Glutamatergic neuron (in vitro differentiated cells): ENCODE data around the gene L1TD1. TPM values are rescaled to one million over a fixed set of nuclear protein-coding genes. Genes with fewer than 3 reads are reported as not detected.
"Not testable (repeated sequence)": the region's sequence is repeated elsewhere in the genome, so short reads cannot be mapped to it uniquely, and the experiment has no call there.

Experiments used
- DNase-seq: peaks from one replicate; pipeline ENCODE4 v3.0.0; 2022
- H3K27ac Mint-ChIP-seq: one replicate; pipeline ENCODE4 v1.8.0; 2020; ENCODE audit warnings: mild to moderate bottlenecking, mixed read lengths, inconsistent platforms; ENCODE audit not compliant: unreplicated experiment
- H3K27me3 Mint-ChIP-seq: one replicate; pipeline ENCODE4 v1.8.0; 2020; ENCODE audit warnings: mild to moderate bottlenecking, moderate library complexity, mixed read lengths, inconsistent platforms; ENCODE audit not compliant: unreplicated experiment
- H3K36me3 Mint-ChIP-seq: one replicate; pipeline ENCODE4 v1.8.0; 2020; ENCODE audit warnings: mild to moderate bottlenecking, mixed read lengths, inconsistent platforms; ENCODE audit not compliant: unreplicated experiment
- H3K4me1 Mint-ChIP-seq: one replicate; pipeline ENCODE4 v1.8.0; 2020; ENCODE audit warnings: mild to moderate bottlenecking, low read depth, mixed read lengths, inconsistent platforms; ENCODE audit not compliant: unreplicated experiment
- H3K4me3 Mint-ChIP-seq: one replicate; pipeline ENCODE4 v1.8.0; 2020; ENCODE audit warnings: mild to moderate bottlenecking, mixed read lengths, inconsistent platforms; ENCODE audit not compliant: unreplicated experiment
- H3K9me3 Mint-ChIP-seq: one replicate; pipeline ENCODE4 v1.8.0; 2020; ENCODE audit warnings: mild to moderate bottlenecking, moderate library complexity, mixed read lengths, inconsistent platforms; ENCODE audit not compliant: unreplicated experiment
- total RNA-seq: library from RNA; stranded (reverse); fragmentation: NEBNext Ultra II Directional; extraction: Animal tissue kit (Norgen Biotek cat#: 25700); gene quantifications from one replicate; pipeline ENCODE4 v1.2.1, GENCODE V29; 2021; ENCODE audit not compliant: unreplicated experiment
- TF ChIP-seq, protein P1 (sequence below): fragments of 200-600 bp; sonication (generic); IDR thresholded peaks from one replicate; pipeline ENCODE4 v1.5.0; 2021; ENCODE audit not compliant: partially characterized antibody, unreplicated experiment

L1TD1 gene
- total RNA-seq, 1 donor from 2014 or later, result 1.8 TPM

DNA sequence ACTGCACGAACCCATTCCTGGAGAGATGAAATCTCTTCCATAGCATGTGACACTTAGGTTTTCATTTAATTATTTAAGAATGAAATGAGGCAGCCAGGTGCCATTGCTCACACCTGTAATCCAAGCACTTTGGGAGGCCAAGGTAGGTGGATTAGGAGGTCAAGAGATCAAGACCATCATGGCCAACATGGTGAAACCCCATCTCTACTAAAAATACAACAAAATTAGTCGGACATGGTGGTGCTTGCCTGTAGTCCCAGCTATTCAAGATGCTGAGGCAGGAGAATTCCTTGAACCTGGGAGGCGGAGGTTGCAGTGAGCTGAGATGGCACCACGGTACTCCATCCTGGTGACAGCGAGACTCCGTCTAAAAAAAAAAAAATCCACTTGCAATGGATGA is 17.8 kb downstream of the L1TD1 start:
- no peak overlapping the region for H3K27ac Mint-ChIP-seq
- no peaks in the 10 kb centered on the region for H3K27me3 Mint-ChIP-seq
- peaks cover 3% of the 10 kb centered on the region for H3K9me3 Mint-ChIP-seq
- H3K4me1 Mint-ChIP-seq, result no peaks in the 10 kb centered on the region
- peaks cover 23% of the 10 kb centered on the region for H3K36me3 Mint-ChIP-seq
- H3K4me3 Mint-ChIP-seq, result no peak overlapping the region
- DNase-seq, result no peak
- TF ChIP-seq, protein P1, sequence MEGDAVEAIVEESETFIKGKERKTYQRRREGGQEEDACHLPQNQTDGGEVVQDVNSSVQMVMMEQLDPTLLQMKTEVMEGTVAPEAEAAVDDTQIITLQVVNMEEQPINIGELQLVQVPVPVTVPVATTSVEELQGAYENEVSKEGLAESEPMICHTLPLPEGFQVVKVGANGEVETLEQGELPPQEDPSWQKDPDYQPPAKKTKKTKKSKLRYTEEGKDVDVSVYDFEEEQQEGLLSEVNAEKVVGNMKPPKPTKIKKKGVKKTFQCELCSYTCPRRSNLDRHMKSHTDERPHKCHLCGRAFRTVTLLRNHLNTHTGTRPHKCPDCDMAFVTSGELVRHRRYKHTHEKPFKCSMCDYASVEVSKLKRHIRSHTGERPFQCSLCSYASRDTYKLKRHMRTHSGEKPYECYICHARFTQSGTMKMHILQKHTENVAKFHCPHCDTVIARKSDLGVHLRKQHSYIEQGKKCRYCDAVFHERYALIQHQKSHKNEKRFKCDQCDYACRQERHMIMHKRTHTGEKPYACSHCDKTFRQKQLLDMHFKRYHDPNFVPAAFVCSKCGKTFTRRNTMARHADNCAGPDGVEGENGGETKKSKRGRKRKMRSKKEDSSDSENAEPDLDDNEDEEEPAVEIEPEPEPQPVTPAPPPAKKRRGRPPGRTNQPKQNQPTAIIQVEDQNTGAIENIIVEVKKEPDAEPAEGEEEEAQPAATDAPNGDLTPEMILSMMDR, result no peak

DNA sequence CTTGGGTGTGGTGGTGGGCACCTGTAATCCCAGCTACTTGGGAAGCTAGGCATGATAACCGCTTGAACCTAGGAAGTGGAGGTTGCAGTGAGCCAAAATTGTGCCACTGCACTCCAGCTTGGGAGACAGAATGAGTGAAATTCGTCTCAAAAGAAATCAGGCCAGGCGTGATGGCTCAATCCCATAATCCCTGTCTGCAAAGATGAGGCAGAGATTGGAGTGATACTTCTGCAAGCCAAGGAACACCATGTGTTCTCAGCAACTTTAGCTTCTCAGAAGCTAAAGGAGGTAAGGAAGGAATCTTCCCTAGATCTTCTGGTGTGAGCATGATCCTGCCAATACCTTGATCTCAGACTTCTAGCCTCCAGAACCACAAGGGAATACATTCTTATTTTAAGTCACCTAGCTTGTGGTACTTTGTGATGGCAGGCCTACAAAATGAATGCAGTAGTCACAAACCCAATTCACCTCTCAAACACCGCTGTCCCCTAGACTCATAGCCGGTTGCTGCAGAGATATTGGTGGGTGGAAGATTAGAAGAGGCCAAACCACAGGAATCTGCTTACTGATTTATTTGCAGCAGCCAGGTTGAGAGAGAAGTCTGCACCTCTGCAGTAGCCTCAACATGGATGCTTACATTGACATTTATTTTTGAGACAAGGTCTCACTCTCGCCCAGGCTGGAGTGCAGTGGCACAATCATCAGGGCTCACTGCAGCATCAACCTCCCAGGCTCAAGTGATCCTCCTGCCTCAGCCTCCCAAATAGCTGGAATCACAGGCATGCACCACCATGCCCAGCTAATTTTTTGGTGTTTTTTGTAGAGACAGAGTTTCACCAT is 18.6 kb downstream of the L1TD1 start:
- H3K9me3 Mint-ChIP-seq, result peaks cover 3% of the 10 kb centered on the region
- peaks cover 21% of the 10 kb centered on the region for H3K36me3 Mint-ChIP-seq
- DNase-seq, result no peak
- no peaks in the 10 kb centered on the region for H3K4me1 Mint-ChIP-seq
- no peak overlapping the region for H3K4me3 Mint-ChIP-seq
- no peaks in the 10 kb centered on the region for H3K27me3 Mint-ChIP-seq
- H3K27ac Mint-ChIP-seq, result no peak overlapping the region
- TF ChIP-seq, protein P1, result no peak

DNA sequence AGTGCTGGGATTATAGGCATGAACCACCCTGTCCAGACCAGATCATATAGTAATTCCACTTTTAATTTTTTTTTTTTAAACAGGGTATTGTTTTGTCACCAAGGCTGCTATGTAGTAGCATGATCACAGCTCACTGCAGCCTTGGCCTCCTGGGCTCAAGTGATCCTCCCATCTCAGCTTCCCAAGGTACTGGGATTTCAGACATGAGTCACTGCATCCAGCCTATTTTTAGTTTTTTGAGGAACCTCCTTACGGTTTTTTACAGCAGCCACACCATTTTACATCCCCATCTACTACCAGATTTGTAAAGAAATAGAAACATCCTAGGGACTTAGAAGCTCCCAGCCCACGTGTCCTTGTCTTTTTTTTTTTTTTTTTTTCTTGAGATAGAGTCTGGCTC is 24.0 kb downstream of the L1TD1 start:
- Mint-ChIP-seq H3K36me3 (no peaks in the 10 kb centered on the region), H3K27ac (no peak overlapping the region), H3K4me1 (no peaks in the 10 kb centered on the region), H3K9me3 (no peaks in the 10 kb centered on the region), H3K4me3 (no peak overlapping the region), H3K27me3 (no peaks in the 10 kb centered on the region)
- DNase-seq, result no peak
- TF ChIP-seq, protein P1, result no peak

DNA sequence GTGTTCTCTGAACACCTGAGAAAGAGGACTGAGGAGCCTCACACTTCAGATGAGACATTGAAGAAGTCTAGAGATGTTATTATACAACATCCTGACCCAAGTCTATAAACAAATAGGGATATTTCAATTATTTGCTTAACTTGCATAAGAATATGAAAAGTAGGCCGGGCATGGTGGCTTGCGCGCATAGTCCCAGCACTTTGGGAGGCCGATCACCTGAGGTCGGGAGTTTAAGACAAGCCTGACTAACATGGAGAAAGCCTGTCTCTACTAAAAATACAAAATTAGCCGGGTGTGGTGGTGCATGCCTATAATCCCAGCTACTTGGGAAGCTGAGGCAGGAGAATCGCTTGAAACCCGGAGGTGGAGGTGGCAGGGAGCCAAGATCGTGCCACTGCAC is 25.8 kb downstream of the L1TD1 start:
- H3K4me1 Mint-ChIP-seq, DNase-seq, H3K9me3 Mint-ChIP-seq, H3K27ac Mint-ChIP-seq, H3K27me3 Mint-ChIP-seq, H3K4me3 Mint-ChIP-seq, H3K36me3 Mint-ChIP-seq: not testable (repeated sequence)

DNA sequence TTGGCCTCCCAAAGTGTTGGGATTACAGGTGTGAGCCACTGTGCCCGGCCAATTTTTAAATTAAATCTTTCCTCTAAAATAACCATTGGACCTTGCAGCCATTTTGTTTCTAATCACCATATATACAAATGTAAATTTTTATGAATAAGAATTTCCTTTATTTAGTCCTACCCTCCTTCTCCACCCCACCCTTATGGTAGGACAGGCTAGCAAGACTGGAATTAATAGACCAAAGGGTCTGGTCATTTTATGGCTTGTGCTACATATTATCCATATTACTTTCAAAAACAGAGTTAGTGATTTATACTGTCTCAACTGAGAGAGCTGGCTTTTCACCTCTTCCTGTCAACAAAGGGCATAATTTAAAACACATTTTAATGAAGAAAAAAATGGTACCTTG is 26.5 kb downstream of the L1TD1 start:
- Mint-ChIP-seq H3K27ac (no peak overlapping the region), H3K27me3 (no peaks in the 10 kb centered on the region), H3K4me3 (no peak overlapping the region), H3K4me1 (no peaks in the 10 kb centered on the region), H3K36me3 (no peaks in the 10 kb centered on the region), H3K9me3 (no peaks in the 10 kb centered on the region)
- DNase-seq, result no peak
- TF ChIP-seq, protein P1, result no peak
